SK-N-SH treated with all-trans-retinoic acid at 6 μM for 48 hours (cell line): Measurements from ENCODE around the gene C5AR1.

ENCODE experiments used
- BACH2 ChIP-seq: fragments of 250-450 bp; sonication (Bioruptor Pico); IDR thresholded peaks from 2 replicates; pipeline ENCODE4 v1.9.0; 2021; ENCODE audit warnings: mild to moderate bottlenecking, borderline replicate concordance
- CSDC2 ChIP-seq: fragments of 250-450 bp; sonication (Bioruptor Pico); IDR thresholded peaks from 2 replicates; pipeline ENCODE4 v1.5.0; 2020; ENCODE audit warnings: mild to moderate bottlenecking, moderate library complexity
- ISL1 ChIP-seq: fragments of 250-450 bp; sonication (Bioruptor Pico); IDR thresholded peaks from 2 replicates; pipeline ENCODE4 v2.1.2; 2022; ENCODE audit warnings: mild to moderate bottlenecking, moderate library complexity
- PPARA ChIP-seq: fragments of 250-450 bp; sonication (Bioruptor Pico); IDR thresholded peaks from 2 replicates; pipeline ENCODE4 v1.5.0; 2020; ENCODE audit warnings: mild to moderate bottlenecking, borderline replicate concordance
- TOX ChIP-seq: fragments of 250-450 bp; sonication (Bioruptor Pico); IDR thresholded peaks from 2 replicates; pipeline ENCODE4 v1.8.0; 2021; ENCODE audit warnings: mild to moderate bottlenecking, moderate library complexity, borderline replicate concordance
- ZC3H10 ChIP-seq: fragments of 250-450 bp; sonication (Bioruptor Pico); IDR thresholded peaks from 2 replicates; pipeline ENCODE4 v1.5.1; 2021; ENCODE audit warnings: mild to moderate bottlenecking, moderate library complexity
- TF ChIP-seq, protein P1 (sequence below): fragments of 250-450 bp; sonication (Bioruptor Pico); IDR thresholded peaks from 2 replicates; pipeline ENCODE4 v1.5.1; 2021; ENCODE audit warnings: mild to moderate bottlenecking, moderate library complexity

DNA sequence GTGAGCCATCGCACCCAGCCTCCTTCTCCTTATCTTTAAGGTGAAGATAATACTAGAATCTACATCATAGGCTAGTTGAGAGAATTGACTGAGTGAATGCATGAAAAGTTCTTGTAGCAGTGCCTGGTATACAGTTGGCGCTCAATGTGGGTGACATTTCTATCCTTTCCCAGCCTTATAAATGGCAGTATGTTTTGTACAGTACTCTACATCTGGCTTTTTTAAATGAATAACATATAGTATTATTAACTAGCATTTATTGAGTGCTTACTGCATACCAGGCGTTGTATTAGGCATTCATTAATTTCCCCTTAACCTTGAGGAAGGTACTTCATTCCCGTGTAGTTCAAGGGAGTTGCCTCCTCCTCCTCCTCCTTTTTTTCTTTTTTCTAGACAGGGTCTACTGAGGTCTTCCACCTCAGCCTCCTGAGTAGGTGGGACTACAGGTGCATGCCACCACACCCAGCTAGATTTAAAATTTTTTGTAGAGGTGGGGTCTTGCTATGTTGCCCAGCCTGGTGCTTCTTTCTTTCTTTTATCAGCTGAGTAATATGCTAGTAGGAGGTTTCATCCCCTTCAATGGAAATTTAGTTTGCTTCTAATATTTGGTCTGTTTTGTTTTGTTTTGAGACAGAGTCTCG, 2.8 kb downstream of the C5AR1 start:
- TF ChIP-seq CSDC2 (CRISPR knock-in tag) (no peak), PPARA (CRISPR knock-in tag) (no peak), TOX (CRISPR knock-in tag) (no peak), ZC3H10 (CRISPR knock-in tag) (no peak), ISL1 (no peak), BACH2 (no peak)
- TF ChIP-seq, protein P1, sequence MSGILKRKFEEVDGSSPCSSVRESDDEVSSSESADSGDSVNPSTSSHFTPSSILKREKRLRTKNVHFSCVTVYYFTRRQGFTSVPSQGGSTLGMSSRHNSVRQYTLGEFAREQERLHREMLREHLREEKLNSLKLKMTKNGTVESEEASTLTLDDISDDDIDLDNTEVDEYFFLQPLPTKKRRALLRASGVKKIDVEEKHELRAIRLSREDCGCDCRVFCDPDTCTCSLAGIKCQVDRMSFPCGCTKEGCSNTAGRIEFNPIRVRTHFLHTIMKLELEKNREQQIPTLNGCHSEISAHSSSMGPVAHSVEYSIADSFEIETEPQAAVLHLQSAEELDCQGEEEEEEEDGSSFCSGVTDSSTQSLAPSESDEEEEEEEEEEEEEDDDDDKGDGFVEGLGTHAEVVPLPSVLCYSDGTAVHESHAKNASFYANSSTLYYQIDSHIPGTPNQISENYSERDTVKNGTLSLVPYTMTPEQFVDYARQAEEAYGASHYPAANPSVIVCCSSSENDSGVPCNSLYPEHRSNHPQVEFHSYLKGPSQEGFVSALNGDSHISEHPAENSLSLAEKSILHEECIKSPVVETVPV (CRISPR knock-in tag), result no peak
